AG09309 (cell line): ENCODE data around the gene COX6B2.
A peak's percentile ranks its signal among the peaks of the same experiment; 100 is the strongest.
"Not testable (repeated sequence)": the region's sequence is repeated elsewhere in the genome, so short reads cannot be mapped to it uniquely, and the experiment has no call there.

Source experiments
- DNase-seq: peaks from one replicate; pipeline ENCODE4 v3.0.0-alpha.2; 2010; ENCODE audit warnings: low read depth
- H3K4me3 ChIP-seq: 2 replicates; pipeline ENCODE4 v1.5.1; 2011; ENCODE audit warnings: mild to moderate bottlenecking, low read depth, low read length, moderate library complexity; ENCODE audit not compliant: control insufficient read depth
- CTCF ChIP-seq: IDR thresholded peaks from 2 replicates; pipeline ENCODE4 v1.5.1; 2011; ENCODE audit warnings: mild to moderate bottlenecking, low read depth, low read length, inconsistent platforms; ENCODE audit not compliant: insufficient read depth, control insufficient read depth; ENCODE audit errors: missing control alignments

COX6B2 gene

GRCh38 chr19:55354698-55355212, at the start of gene COX6B2:
Gene COX6B2, minus strand, starts transcription at chr19:55354719. Its CDS starts 198 bp downstream, at chr19:55354521.
- H3K4me3 ChIP-seq: peak within 1 kb of the TSS; percentile 31
- TF ChIP-seq CTCF: no peak
- no peak for DNase-seq

- no peak for TF ChIP-seq CTCF
- DNase-seq: no peak
- no peak overlapping the region for H3K4me3 ChIP-seq
These were observed 48.0 kb upstream of the COX6B2 start for GRCh38 chr19:55402509-55402908.

GRCh38 chr19:55401390-55401789, 46.9 kb upstream of the COX6B2 start:
- not testable (repeated sequence) for H3K4me3 ChIP-seq, DNase-seq

GRCh38 chr19:55400281-55401087, 46.0 kb upstream of the COX6B2 start:
- DNase-seq: no peak
- no peak for TF ChIP-seq CTCF
- H3K4me3 ChIP-seq: no peak overlapping the region

GRCh38 chr19:55398200-55398925, 43.8 kb upstream of the COX6B2 start:
- no peak overlapping the region for H3K4me3 ChIP-seq
- TF ChIP-seq CTCF: no peak
- DNase-seq: no peak

GRCh38 chr19:55392820-55393761, 38.6 kb upstream of the COX6B2 start:
- no peak overlapping the region for H3K4me3 ChIP-seq
- no peak for TF ChIP-seq CTCF
- DNase-seq: no peak
